ENCODE measurements around the gene CCNB2.

The CCNB2 gene

DNA sequence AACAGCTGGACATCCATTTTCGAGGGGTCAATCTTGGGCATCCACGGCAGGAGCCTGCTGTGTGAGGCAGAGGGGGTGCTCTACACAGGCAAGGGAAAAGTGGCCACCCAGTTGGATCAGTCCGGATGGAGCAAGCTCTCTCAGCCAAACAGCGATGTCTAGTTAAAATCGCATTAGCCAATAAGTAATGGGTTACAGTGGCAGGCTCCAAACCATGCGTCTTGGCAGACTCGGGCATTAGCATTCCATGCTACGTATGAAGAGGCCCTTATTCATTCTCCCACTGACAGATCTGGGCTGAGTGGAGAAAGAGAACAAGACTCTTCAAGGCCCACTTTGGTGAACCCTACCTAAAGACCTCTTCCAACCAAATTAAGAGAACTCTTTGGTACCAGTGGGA, 49.3 kb downstream of the CCNB2 start:
- H3K4me3 Mint-ChIP-seq: no peak overlapping the region
- TF ChIP-seq, protein P1, sequence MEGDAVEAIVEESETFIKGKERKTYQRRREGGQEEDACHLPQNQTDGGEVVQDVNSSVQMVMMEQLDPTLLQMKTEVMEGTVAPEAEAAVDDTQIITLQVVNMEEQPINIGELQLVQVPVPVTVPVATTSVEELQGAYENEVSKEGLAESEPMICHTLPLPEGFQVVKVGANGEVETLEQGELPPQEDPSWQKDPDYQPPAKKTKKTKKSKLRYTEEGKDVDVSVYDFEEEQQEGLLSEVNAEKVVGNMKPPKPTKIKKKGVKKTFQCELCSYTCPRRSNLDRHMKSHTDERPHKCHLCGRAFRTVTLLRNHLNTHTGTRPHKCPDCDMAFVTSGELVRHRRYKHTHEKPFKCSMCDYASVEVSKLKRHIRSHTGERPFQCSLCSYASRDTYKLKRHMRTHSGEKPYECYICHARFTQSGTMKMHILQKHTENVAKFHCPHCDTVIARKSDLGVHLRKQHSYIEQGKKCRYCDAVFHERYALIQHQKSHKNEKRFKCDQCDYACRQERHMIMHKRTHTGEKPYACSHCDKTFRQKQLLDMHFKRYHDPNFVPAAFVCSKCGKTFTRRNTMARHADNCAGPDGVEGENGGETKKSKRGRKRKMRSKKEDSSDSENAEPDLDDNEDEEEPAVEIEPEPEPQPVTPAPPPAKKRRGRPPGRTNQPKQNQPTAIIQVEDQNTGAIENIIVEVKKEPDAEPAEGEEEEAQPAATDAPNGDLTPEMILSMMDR (IDR thresholded peaks at IDR 0.05; ENCODE audit: unreplicated experiment in 3 of 3): no peak
- H3K27me3 Mint-ChIP-seq (ENCODE audit: low read depth): no peaks in the 10 kb centered on the region
- peak overlapping the region in 2 of 3 experiments; percentile 30 to 68 for H3K27ac Mint-ChIP-seq
- no peaks in the 10 kb centered on the region for H3K9me3 Mint-ChIP-seq
- peaks cover 68% of the 10 kb centered on the region for H3K36me3 Mint-ChIP-seq (ENCODE audit: low read depth)
- peaks cover 30% of the 10 kb centered on the region for H3K4me1 Mint-ChIP-seq

GRCh38 chr15:59155431-59155830, 50.5 kb downstream of the CCNB2 start:
- peaks cover 30% of the 10 kb centered on the region for H3K4me1 Mint-ChIP-seq
- peak overlapping the region; percentile 35 to 72 (median 68) for H3K27ac Mint-ChIP-seq
- no peaks in the 10 kb centered on the region for H3K27me3 Mint-ChIP-seq (ENCODE audit: low read depth)

GRCh38 chr15:59157396-59157795, 52.5 kb downstream of the CCNB2 start:
- H3K27me3 Mint-ChIP-seq (ENCODE audit: low read depth): no peaks in the 10 kb centered on the region
- no peak overlapping the region for H3K4me3 Mint-ChIP-seq
- H3K27ac Mint-ChIP-seq: peak overlapping the region; percentile 74 to 93 (median 88)
- peaks cover 30% of the 10 kb centered on the region for H3K4me1 Mint-ChIP-seq
- H3K9me3 Mint-ChIP-seq: no peaks in the 10 kb centered on the region
- peaks cover 55% of the 10 kb centered on the region for H3K36me3 Mint-ChIP-seq (ENCODE audit: low read depth)
- TF ChIP-seq, protein P1 (IDR thresholded peaks at IDR 0.05; ENCODE audit: unreplicated experiment in 3 of 3): no peak

More at GRCh38 chr15:59155431-59155830, 50.5 kb downstream of the CCNB2 start:
- Mint-ChIP-seq H3K4me3 (no peak overlapping the region), H3K36me3 (ENCODE audit: low read depth) (peaks cover 64% of the 10 kb centered on the region), H3K9me3 (no peaks in the 10 kb centered on the region)
- TF ChIP-seq, protein P1 (IDR thresholded peaks at IDR 0.05; ENCODE audit: unreplicated experiment in 3 of 3): no peak

- no peaks in the 10 kb centered on the region for H3K27me3 Mint-ChIP-seq (ENCODE audit: low read depth)
- H3K4me1 Mint-ChIP-seq: peaks cover 35% of the 10 kb centered on the region
Observed at GRCh38 chr15:59157840-59158700, 53.1 kb downstream of the CCNB2 start.

DNA sequence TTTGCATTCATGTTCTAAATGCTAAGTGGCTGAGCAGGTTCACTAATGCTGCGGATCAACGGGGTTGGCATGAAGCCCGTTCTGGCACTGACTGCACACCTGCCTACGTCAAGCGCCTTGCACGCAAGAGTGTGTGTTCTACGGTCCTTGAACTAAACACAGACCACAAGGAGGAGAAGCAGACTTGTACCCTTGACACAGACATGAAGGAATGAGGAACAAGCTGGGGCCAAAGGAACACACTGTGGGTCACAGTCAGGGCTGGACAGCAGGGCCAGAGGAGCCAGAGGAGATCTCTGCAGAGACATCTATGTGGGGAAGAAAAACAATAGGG, 53.7 kb downstream of the CCNB2 start:
- Mint-ChIP-seq H3K9me3 (no peaks in the 10 kb centered on the region), H3K36me3 (ENCODE audit: low read depth) (peaks cover 49% of the 10 kb centered on the region), H3K4me1 (peaks cover 40% of the 10 kb centered on the region), H3K4me3 (no peak overlapping the region), H3K27ac (peak overlapping the region; percentile 74 to 93 (median 88)), H3K27me3 (ENCODE audit: low read depth) (no peaks in the 10 kb centered on the region)
- TF ChIP-seq, protein P1 (IDR thresholded peaks at IDR 0.05; ENCODE audit: unreplicated experiment in 3 of 3): no peak

More at GRCh38 chr15:59157840-59158700, 53.1 kb downstream of the CCNB2 start:
- Mint-ChIP-seq H3K9me3 (no peaks in the 10 kb centered on the region), H3K27ac (peak overlapping the region; percentile 74 to 93 (median 88)), H3K36me3 (ENCODE audit: low read depth) (peaks cover 53% of the 10 kb centered on the region), H3K4me3 (no peak overlapping the region)
- TF ChIP-seq, protein P1 (IDR thresholded peaks at IDR 0.05; ENCODE audit: unreplicated experiment in 3 of 3): no peak

DNA sequence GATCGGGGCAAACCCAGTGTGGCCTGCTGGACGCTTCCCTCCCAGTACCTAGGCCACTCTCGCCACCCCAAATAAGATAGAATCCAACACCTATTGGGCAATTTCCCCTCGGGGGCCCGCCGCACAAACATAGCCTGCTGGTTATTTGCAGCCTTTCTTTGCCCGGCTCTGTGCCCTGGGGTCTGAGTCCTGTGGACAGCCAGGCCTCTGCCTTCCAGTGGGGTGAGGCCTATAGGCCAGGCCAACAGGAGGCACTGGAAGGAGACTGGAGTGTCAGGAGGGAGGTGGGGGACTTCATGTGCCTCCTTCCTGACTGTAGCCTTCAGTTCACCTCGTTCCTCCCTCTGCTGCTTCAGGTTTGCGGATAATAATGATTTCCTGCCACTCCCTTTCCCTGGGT, 54.3 kb downstream of the CCNB2 start:
- Mint-ChIP-seq H3K4me1 (peaks cover 43% of the 10 kb centered on the region), H3K4me3 (no peak overlapping the region), H3K36me3 (ENCODE audit: low read depth) (peaks cover 47% of the 10 kb centered on the region), H3K27ac (no peak overlapping the region), H3K9me3 (no peaks in the 10 kb centered on the region), H3K27me3 (ENCODE audit: low read depth) (no peaks in the 10 kb centered on the region)
- TF ChIP-seq, protein P1 (IDR thresholded peaks at IDR 0.05; ENCODE audit: unreplicated experiment in 3 of 3): no peak

All from nephron (organoid).